ENCODE measurements around the gene TOX2.

Gene TOX2

GRCh38 chr20:43915211-43916072, 790 bp downstream of the TOX2 start:
- DNase-seq (ENCODE audit: low read depth in 1 of 2, low spot score in 1 of 2), result peak in 1 of 2 donors; percentile 17

DNA sequence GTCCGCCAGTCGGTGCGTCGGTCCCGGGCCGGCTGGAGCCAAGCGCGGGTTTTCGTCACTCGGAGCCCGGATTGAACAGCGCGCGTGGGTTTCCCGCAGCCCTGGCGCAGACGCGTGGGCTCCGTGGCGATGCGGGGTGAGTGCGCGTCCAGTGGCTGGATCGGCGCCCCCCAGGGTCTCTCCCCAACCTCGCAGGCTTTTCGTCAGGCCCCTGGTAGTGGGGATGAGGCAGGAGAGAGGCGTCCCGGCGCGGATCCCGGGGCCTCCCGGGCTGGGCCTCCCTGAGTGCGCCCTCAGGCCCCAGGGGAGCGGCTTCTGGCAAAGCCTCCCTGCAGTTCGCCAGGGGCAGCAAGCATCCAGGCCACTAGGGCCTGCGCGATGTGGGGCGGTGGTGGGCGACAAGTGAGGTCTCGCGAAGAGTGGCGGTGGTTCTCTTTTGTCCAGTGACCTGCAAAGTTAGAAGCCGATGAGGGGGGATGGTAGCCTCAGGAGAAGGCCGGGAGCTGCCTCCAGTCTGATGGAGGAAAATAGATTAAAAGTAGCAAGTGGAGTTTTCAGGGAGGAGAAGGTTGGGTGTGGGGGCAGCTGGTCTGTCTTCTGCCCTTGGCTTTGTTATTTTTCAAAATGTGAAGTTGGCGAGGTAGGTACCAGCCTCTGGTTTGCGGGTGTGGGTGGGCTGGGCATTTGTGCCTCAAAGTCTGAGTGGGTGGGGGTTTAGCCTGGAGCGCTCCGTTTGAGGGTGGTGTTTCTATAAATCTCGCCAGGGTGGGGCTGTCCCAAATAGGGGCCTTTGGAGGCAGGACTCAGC, 1.6 kb downstream of the TOX2 start:
- DNase-seq (ENCODE audit: low read depth in 1 of 2, low spot score in 1 of 2), result no peak

GRCh38 chr20:43916881-43917371, 2.3 kb downstream of the TOX2 start:
- no peak for DNase-seq (ENCODE audit: low read depth in 1 of 2, low spot score in 1 of 2)

DNA sequence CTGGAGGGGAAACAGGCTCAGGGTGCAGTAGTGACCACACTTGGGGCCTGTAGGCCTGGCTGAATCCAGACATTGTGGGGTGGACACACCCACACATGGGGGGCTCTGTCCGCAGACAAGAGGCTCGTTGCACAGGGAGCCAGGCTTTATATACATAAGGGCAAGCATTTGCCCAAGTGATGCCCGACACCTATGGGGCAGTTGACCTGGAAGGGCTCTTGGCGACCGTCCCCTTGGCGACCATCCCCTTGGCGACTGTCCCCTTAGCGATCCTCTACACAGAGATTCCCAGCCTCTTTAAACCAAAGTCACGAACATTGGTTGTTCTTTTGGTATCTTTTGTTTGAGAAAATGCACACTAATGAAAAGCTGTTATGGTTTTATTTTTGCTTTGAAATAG, 2.7 kb downstream of the TOX2 start:
- DNase-seq (ENCODE audit: low read depth in 1 of 2, low spot score in 1 of 2), result no peak

DNA sequence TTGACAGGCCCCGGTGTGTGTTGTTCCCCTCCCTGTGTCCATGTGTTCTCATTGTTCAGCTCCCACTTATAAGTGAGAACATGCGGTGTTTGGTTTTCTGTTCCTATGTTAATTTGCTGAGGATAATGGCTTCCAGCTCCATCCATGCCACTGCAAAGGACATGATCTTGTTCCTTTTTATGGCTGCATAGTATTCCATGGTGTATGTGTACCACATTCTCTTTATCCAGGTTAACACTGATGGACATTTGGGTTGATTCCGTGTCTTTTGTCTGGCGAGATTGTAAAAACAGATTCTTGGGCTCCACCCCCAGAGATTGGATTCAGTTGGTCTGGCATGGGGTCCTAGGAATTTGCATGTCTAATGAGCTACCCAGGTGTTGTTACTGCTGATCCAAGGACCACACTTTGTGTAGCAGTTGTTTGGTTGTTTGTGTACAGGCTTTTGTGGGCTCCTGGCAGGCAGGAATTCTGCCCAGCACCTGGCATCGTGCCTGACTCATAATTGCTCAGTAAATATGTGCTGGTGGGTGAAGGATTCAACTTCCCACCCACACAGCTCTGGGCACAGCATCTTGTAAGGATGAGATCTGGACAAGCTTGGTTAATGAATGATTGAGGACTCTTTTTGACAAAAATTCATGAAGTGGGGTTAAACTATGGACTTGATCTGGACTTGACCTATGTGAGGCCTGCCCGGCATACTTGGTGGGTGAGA, 5.2 kb downstream of the TOX2 start:
- no peak for DNase-seq (ENCODE audit: low read depth in 1 of 2, low spot score in 1 of 2)

DNA sequence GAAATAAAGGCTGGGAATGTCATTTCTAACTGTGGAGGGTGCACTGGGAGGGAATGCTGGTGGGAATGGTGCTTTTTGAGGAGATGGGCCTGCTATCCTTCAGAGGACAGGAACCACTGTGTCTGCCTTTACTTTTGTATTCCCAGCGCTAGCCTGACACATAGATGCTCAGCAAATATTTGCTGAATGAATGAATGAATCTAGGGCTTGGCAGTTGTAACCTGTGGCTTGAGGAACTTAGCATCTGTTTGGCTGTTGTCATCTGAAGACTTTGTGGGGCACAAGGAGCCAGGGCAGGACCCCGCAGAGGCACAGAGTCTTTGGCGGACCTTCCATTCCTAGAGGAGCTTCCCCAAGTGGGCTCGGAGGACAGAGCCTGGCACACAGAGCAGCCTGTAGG, 6.1 kb downstream of the TOX2 start:
- DNase-seq (ENCODE audit: low read depth in 1 of 2, low spot score in 1 of 2), result no peak

DNA sequence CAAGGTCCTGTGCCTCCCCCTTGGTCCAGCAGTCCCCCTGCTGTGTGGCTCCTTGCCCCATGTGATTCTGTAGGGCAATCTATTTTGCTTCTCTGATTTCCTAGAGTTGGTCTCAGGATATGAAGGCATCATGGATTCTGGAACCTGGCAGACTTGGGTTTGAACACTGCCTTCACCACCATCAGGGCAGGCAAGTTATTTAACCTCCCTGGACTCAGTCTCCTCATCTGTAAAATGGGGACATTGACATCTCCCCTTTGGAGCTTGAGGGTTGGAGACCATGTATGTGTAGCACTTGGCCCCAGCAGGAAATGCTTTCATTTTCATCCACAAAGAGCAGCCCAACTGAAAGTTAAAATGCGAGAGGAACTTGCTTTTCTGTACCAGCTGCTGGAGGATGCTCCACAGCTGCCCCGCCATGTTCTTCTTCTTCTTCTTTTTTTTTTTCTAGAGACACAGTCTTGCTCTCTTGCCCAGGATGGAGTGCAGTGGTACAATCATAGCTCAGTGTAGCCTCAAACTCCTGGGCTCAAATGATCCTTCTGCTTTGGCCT, 6.7 kb downstream of the TOX2 start:
- no peak for DNase-seq (ENCODE audit: low read depth in 1 of 2, low spot score in 1 of 2)

GRCh38 chr20:43922614-43923013, 8.0 kb downstream of the TOX2 start:
- no peak for DNase-seq (ENCODE audit: low read depth in 1 of 2, low spot score in 1 of 2)

DNA sequence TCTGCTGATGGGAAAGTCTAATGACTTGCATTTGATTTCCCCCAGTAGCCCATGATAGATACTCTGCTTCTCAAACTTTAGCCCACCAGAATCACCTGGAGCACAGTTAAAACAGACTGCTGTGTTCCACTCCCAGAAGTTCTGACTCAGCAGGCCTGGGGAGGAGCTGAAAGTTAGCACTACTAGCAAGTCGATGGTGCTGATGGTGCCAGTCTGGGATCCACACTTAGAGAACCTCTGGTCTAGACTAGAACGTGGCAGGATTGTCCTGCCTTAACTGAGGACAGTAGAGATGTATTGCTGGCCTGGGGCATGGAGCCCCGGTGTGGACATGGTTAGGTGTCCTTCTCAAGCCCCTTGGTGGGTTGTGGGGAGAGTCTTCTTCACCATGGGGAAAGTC, 8.7 kb downstream of the TOX2 start:
- DNase-seq (ENCODE audit: low read depth in 1 of 2, low spot score in 1 of 2), result no peak

- no peak for DNase-seq (ENCODE audit: low read depth in 1 of 2, low spot score in 1 of 2)
These were observed 9.3 kb downstream of the TOX2 start for GRCh38 chr20:43923917-43924316.

GRCh38 chr20:43925215-43925614, 10.6 kb downstream of the TOX2 start:
- DNase-seq (ENCODE audit: low read depth in 1 of 2, low spot score in 1 of 2), result peak in 1 of 2 donors; percentile 23

- DNase-seq (ENCODE audit: low read depth in 1 of 2, low spot score in 1 of 2), result no peak
These were observed 11.1 kb downstream of the TOX2 start for GRCh38 chr20:43925801-43926200.

DNA sequence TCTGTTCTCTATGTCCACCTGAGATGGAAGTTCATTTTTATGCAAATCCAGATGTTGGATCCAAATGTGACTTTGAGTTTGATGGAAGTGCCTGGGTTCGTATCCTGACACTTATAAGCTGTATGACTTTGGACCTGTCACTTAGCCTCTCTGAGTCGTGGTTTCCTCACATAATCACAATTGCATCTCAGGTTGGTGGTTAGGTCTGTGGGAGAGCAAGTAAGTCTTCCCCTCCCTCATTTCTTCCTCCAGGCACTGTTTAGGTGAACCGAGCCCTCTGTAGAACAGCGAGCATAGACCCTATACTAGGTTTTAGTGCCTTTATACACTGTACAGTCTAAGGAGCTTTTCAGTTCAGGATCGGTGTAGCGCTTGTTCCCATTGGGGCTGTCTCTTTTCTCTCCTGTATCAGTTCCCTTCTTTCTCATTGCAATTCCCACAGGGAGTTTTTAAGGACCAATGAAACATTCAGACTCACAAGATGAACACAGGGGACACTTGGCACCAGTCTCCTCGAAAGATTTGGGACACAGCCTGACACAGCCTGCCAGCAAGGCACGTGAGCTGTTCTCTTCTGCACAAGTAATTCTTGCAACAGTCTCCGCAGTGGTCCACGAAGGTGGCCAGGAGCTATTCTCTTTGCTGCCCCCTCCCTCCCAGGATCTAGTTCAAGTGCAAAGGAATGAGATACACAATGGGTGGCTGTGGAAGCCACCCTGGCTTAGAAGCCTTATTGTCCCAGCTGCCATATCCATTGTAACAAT, 11.8 kb downstream of the TOX2 start:
- DNase-seq (ENCODE audit: low read depth in 1 of 2, low spot score in 1 of 2), result no peak

DNA sequence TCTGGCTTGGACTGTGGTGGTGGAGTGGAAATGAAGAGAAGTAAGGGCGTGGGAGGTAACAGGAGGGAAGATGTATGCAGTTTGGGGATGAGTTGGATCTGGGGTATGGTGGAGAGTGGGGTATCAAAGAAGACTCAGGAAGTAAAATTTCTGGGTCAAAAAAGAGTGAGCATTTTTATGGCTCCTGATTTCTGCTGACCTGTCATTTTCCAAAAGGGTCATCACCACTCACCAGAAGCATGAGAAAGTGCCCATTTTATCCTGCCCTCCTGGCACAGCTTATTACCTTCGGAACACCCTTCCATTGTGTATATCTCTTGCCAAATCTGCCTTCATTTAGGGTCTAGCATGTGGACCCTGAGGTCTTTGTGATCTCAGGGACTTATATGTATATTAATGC, 17.3 kb downstream of the TOX2 start:
- DNase-seq (ENCODE audit: low read depth in 1 of 2, low spot score in 1 of 2), result no peak

DNA sequence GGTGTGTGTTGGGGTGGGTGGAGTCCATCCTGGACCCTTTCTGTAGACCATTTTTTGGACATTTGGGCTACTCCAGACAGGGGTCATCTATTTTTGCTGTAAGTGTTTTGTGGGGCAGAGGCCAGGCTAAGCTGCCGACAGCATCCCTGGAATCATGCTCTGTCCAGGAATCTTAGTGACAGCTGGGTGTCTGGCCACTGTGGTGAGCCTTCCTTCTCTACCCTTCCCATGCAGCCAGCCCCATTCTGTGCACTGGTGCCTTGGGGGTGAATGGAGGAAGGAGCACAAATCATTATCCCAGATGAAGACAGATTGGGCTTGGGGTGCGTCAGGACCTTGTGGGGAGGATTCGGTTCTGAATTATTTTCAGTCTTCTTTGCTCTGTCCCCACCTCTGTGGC, 20.2 kb downstream of the TOX2 start:
- DNase-seq (ENCODE audit: low read depth in 1 of 2, low spot score in 1 of 2), result no peak

- DNase-seq (ENCODE audit: low read depth in 1 of 2, low spot score in 1 of 2), result no peak
These were observed 21.6 kb downstream of the TOX2 start for GRCh38 chr20:43936104-43936770.

GRCh38 chr20:43936805-43937204, 22.2 kb downstream of the TOX2 start:
- DNase-seq (ENCODE audit: low read depth in 1 of 2, low spot score in 1 of 2), result no peak

- DNase-seq (ENCODE audit: low read depth in 1 of 2, low spot score in 1 of 2), result no peak
These were observed 22.9 kb downstream of the TOX2 start for GRCh38 chr20:43937591-43937990.

DNA sequence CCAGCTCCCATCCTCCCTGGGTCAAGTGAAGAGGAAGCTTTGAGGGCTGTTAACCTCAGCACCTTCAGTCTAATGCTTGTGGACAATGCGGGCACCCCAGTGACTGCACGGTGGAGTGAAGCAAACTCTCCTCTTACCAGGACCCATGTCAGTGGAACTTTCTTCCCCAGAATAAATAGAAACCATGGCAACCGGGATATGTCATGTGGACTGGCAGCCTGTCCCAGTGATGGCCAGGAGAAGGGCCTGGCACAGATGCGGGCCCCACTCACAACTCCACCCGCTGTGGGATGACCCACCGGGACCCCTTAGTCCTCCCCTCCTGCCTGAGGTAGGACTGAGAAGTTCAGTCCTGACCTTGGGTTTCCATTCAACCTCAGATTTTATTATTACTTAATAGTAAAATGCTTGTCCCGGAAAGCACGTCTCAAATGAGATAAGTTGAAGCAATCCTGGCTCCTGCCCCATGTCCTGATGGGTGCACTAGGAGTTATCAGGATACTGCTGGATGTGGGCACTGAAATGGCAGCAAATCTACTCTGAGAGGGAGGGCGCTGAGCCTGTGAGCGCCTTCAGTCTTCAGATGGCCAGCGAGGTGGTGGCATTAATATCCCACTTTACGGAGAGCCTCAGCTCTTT, 23.5 kb downstream of the TOX2 start:
- no peak for DNase-seq (ENCODE audit: low read depth in 1 of 2, low spot score in 1 of 2)

All from activated T-helper 1 cell treated with anti-CD3 and anti-CD28 coated beads, Interleukin-2, amount 50 U/mL, for 16 hours (primary cell).